K562 (cell line): ENCODE data around the gene SORT1. TPM values are rescaled to one million over a fixed set of nuclear protein-coding genes. Genes with fewer than 3 reads are reported as not detected.

Experiments used
- CCNT2 ChIP-seq: IDR thresholded peaks from 2 replicates; pipeline ENCODE4 v1.6.1; 2011; ENCODE audit warnings: borderline replicate concordance, low read depth, mild to moderate bottlenecking, moderate library complexity, mixed read lengths, low read length; ENCODE audit not compliant: insufficient read length; ENCODE audit errors: extremely low read depth
- DDX20 ChIP-seq: fragments of 450-650 bp; IDR thresholded peaks from 2 replicates; pipeline ENCODE4 v1.6.1; 2016; ENCODE audit warnings: missing genetic modification characterization, low read depth, mild to moderate bottlenecking, missing compliant biosample characterization, moderate library complexity
- EP400 ChIP-seq: fragments of 450-650 bp; IDR thresholded peaks from 2 replicates; pipeline ENCODE4 v1.6.1; 2017; ENCODE audit warnings: antibody characterized with exemption, mild to moderate bottlenecking, moderate library complexity
- HNRNPH1 ChIP-seq: fragments of 200-400 bp; formaldehyde crosslinking; optimal IDR thresholded peaks from 2 replicates; pipeline ENCODE3; 2017; ENCODE audit warnings: low read depth, mild to moderate bottlenecking, low read length, moderate library complexity
- LEF1 ChIP-seq: fragments of 450-650 bp; IDR thresholded peaks from 2 replicates; pipeline ENCODE4 v1.6.1; 2016; ENCODE audit warnings: mild to moderate bottlenecking
- MCM7 ChIP-seq, 2 experiments: fragments of 450-650 bp; IDR thresholded peaks; 2 replicates each; pipeline ENCODE4 v1.6.1; 2016 to 2018
- NBN ChIP-seq: fragments of 450-650 bp; IDR thresholded peaks from 2 replicates; pipeline ENCODE4 v1.6.1; 2016; ENCODE audit warnings: low read depth, mild to moderate bottlenecking
- PRDM10 ChIP-seq: fragments of 450-650 bp; IDR thresholded peaks from 2 replicates; pipeline ENCODE4 v1.6.1; 2018; ENCODE audit not compliant: partially characterized antibody
- RBBP5 ChIP-seq: fragments of 200-600 bp; sonication (generic); IDR thresholded peaks from 2 replicates; pipeline ENCODE4 v1.6.1; 2012; ENCODE audit warnings: borderline replicate concordance, mild to moderate bottlenecking, low read length, control low read depth, inconsistent platforms; ENCODE audit not compliant: insufficient read depth, poor library complexity, severe bottlenecking
- SIN3A ChIP-seq, 2 experiments: fragments of 150-350 bp in 1 of 2; IDR thresholded peaks; 2 replicates each; pipeline ENCODE4 v1.6.1; 2011 to 2016; ENCODE audit warnings: borderline replicate concordance in 2 of 2, low read depth in 2 of 2, low read length in 2 of 2, mild to moderate bottlenecking in 2 of 2, moderate library complexity in 2 of 2; ENCODE audit not compliant: control insufficient read depth in 1 of 2
- SMAD1 ChIP-seq: fragments of 150-350 bp; IDR thresholded peaks from 2 replicates; pipeline ENCODE4 v1.6.1; 2014; ENCODE audit warnings: low read length, low read depth; ENCODE audit not compliant: partially characterized antibody
- STAT5A ChIP-seq: IDR thresholded peaks from 2 replicates; pipeline ENCODE4 v1.6.1; 2012; ENCODE audit warnings: low read length, inconsistent platforms, borderline replicate concordance
- TAF7 ChIP-seq: fragments of 450-650 bp; IDR thresholded peaks from 2 replicates; pipeline ENCODE4 v1.6.1; 2016; ENCODE audit warnings: missing genetic modification characterization, missing compliant biosample characterization
- ZNF280B ChIP-seq: fragments of 250-450 bp; sonication (Bioruptor Pico); IDR thresholded peaks from 2 replicates; pipeline ENCODE4 v1.5.1; 2021; ENCODE audit warnings: mild to moderate bottlenecking
- polyA plus RNA-seq, 8 experiments: library from polyadenylated mRNA; depleted of rRNA in 4 of 8; stranded (reverse) in 5 of 8; unstranded in 3 of 8; fragments of >200 nt; fragmentation: Nextera tagmentation in 2 of 8; fragmentation: Illumina TruSeq in 1 of 8; extraction: Ambion mirVana in 2 of 8; extraction: Trizol in 1 of 8; gene quantifications; 2 replicates each; pipeline versions ENCODE4 v1.2.1 to v1.2.3, GENCODE V29; 2011 to 2014; ENCODE audit warnings: inconsistent platforms in 1 of 8, missing spikeins in 1 of 8
- total RNA-seq, 7 experiments: library from RNA; depleted of rRNA in 6 of 7; stranded (reverse); fragments of >200 nt in 6 of 7; fragmentation: Illumina TruSeq in 2 of 7; extraction: Trizol in 2 of 7; gene quantifications; 2 replicates each; pipeline versions ENCODE4 v1.2.1 to v1.2.3, GENCODE V29; 2011 to 2021; ENCODE audit warnings: low replicate concordance in 1 of 7
- TF ChIP-seq, protein P1 (sequence below): sonication (generic); formaldehyde crosslinking; IDR thresholded peaks from 2 replicates; pipeline ENCODE4 v1.8.0; 2022; ENCODE audit warnings: mild to moderate bottlenecking, missing genetic modification reagents
- TF ChIP-seq, protein P2 (sequence below): sonication (generic); formaldehyde crosslinking; IDR thresholded peaks from 2 replicates; pipeline ENCODE4 v1.8.0; 2023; ENCODE audit warnings: mild to moderate bottlenecking, missing genetic modification reagents

The SORT1 gene
- total and polyA plus RNA-seq, 9 of the 15 experiments (the other 6 are each of a cell fraction or from before 2014, with no cell fraction given), result 27.4 to 112 (median 65.0) TPM

DNA sequence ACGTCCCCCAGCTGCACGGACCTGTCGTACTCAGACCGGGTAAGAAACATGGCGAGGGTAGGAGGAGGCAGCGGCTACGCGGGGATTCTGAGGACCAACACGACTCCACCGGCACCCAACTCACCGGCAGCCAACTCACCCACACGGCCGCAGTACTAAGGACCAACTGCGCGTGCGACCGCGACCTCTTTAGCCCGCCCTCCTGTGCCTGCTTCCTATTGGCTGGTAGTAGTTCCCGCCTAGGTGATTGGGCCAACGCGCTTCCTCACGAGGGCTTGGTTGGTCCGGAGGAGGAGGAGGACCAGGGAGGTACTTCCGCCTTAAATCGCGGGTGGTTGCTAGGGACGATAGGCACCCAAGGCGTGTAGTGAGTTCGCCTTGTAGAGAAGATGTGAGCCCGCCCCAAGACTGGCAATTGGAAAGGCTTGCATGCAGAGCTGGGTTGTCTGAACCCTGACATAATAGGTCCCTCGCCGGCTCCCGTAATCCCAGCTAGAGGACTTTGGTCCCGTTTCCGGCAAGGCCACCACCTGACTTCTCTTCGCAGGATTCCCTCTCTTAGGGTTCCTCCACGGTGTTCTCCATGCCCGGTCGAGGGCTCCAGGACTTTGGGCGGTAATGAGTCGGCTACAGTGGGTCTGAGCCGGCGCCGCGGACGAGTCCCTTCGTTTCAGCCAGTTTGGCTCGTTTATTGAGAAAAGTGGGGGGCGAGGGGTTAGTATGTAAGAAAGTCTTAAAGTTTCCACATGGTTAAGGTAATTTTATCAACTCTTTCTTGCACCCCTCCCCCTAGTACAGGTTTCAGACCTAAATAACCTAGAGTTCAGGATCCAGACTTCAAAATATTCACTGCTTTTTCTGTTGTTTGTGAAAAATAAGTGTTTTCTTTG, 28.8 kb upstream of the SORT1 start, which contains the start of gene PSMA5 (continued):
- TF ChIP-seq SIN3A (IDR thresholded peaks at IDR 0.05; ENCODE audit: borderline replicate concordance in 2 of 2, control insufficient read depth in 1 of 2, low read depth in 2 of 2, low read length in 2 of 2) (peak; percentile 2 to 81; a peak in 2 of 4 replicates), DDX20 (no peak), EP400 (peak; percentile 96), MCM7 (IDR thresholded peaks at IDR 0.05) (no peak), NBN (no peak; the same call in 1 of the 2 replicates), SMAD1 (peak; percentile 19), CCNT2 (no peak), ZNF280B (CRISPR knock-in tag) (no peak), LEF1 (0 out of 2 replicates have a peak, but pooled peaks have one; percentile 36), PRDM10 (peak; percentile 78), STAT5A (no peak), HNRNPH1 (no peak), TAF7 (peak; percentile 82), RBBP5 (peak; percentile 81)
- TF ChIP-seq, protein P1, sequence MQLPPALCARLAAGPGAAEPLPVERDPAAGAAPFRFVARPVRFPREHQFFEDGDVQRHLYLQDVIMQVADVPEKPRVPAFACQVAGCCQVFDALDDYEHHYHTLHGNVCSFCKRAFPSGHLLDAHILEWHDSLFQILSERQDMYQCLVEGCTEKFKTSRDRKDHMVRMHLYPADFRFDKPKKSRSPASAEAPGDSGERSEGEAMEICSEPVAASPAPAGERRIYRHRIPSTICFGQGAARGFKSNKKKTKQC (CRISPR knock-in tag), result peak; percentile 13; the same call in 1 of the 2 replicates
- TF ChIP-seq, protein P2, sequence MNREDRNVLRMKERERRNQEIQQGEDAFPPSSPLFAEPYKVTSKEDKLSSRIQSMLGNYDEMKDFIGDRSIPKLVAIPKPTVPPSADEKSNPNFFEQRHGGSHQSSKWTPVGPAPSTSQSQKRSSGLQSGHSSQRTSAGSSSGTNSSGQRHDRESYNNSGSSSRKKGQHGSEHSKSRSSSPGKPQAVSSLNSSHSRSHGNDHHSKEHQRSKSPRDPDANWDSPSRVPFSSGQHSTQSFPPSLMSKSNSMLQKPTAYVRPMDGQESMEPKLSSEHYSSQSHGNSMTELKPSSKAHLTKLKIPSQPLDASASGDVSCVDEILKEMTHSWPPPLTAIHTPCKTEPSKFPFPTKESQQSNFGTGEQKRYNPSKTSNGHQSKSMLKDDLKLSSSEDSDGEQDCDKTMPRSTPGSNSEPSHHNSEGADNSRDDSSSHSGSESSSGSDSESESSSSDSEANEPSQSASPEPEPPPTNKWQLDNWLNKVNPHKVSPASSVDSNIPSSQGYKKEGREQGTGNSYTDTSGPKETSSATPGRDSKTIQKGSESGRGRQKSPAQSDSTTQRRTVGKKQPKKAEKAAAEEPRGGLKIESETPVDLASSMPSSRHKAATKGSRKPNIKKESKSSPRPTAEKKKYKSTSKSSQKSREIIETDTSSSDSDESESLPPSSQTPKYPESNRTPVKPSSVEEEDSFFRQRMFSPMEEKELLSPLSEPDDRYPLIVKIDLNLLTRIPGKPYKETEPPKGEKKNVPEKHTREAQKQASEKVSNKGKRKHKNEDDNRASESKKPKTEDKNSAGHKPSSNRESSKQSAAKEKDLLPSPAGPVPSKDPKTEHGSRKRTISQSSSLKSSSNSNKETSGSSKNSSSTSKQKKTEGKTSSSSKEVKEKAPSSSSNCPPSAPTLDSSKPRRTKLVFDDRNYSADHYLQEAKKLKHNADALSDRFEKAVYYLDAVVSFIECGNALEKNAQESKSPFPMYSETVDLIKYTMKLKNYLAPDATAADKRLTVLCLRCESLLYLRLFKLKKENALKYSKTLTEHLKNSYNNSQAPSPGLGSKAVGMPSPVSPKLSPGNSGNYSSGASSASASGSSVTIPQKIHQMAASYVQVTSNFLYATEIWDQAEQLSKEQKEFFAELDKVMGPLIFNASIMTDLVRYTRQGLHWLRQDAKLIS (CRISPR knock-in tag), result 0 out of 2 replicates have a peak, but pooled peaks have one; percentile 63
